Activated naive CD4-positive, alpha-beta T cell treated with anti-CD3 and anti-CD28 coated beads, Interleukin-2, amount 50 U/mL, for 72 hours (primary cell): ENCODE measurements around the gene LCN2. TPM values are rescaled to one million over a fixed set of nuclear protein-coding genes. Genes with fewer than 3 reads are reported as not detected.
"Not testable (repeated sequence)": the region's sequence is repeated elsewhere in the genome, so short reads cannot be mapped to it uniquely, and the experiment has no call there.

Experiments
- ATAC-seq, 2 donors: fragments of 150-1000 bp; cut with Tn5 transposase; 2 replicates each; pipeline ENCODE4 v1.10.0; 2021; ENCODE audit warnings: mild to moderate bottlenecking in 2 of 2, moderate library complexity in 2 of 2
- DNase-seq, 2 donors: peaks; one replicate each; pipeline ENCODE4 v3.0.0; 2021 to 2022; ENCODE audit warnings: low spot score in 2 of 2
- H3K27ac Mint-ChIP-seq, 2 donors: one replicate each; pipeline ENCODE4 v1.8.0; 2022; ENCODE audit warnings: mild to moderate bottlenecking in 2 of 2, mixed read lengths in 2 of 2
- H3K36me3 Mint-ChIP-seq, 2 donors: one replicate each; pipeline ENCODE4 v1.8.0; 2022; ENCODE audit warnings: mixed read lengths in 2 of 2
- H3K9me3 Mint-ChIP-seq, 2 donors: one replicate each; pipeline ENCODE4 v1.8.0; 2022; ENCODE audit warnings: mixed read lengths in 2 of 2
- total RNA-seq, 2 donors: library from RNA; stranded (reverse); gene quantifications; one replicate each; pipeline ENCODE4 v1.2.3, GENCODE V29; 2022

Gene LCN2
- total RNA-seq, 2 donors from 2014 or later, result not detected

GRCh38 chr9:128167209-128167608, 18.0 kb downstream of the LCN2 start:
- DNase-seq (no peak), ATAC-seq (no peak)
- no peaks in the 10 kb centered on the region for H3K9me3 Mint-ChIP-seq
- peaks cover 0 to 3% of the 10 kb centered on the region in 2 donors for H3K36me3 Mint-ChIP-seq
- no peak overlapping the region for H3K27ac Mint-ChIP-seq

DNA sequence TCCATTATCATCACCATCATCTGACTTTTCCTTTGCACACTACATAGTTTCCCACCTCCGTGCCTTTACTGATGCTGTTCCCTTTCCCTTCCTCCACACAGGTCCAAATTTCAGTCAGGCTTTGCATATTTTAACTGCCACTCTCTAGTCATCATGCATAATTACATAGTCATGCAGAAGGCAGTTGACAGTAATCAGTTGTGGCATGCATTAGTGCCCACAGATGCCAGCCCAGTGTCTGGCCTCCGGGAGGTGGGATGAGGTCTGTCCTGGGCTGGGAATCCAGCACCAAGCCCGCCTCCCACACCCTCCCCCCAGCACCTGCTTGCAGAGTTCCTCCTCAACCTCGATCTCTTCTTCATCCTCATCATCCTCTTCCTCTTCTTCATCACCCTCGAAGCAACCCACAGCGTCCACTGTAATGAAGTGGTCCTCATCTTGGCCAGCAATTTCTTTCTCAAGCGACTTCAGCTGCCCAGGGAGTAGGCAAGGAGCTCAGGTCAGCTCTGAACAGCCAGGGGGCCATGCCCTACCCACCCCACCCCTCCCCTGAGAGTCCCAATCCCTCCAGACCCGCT, 19.6 kb downstream of the LCN2 start:
- Mint-ChIP-seq H3K36me3 (no peaks in the 10 kb centered on the region), H3K9me3 (no peaks in the 10 kb centered on the region), H3K27ac (no peak overlapping the region)
- no peak for ATAC-seq
- no peak for DNase-seq

DNA sequence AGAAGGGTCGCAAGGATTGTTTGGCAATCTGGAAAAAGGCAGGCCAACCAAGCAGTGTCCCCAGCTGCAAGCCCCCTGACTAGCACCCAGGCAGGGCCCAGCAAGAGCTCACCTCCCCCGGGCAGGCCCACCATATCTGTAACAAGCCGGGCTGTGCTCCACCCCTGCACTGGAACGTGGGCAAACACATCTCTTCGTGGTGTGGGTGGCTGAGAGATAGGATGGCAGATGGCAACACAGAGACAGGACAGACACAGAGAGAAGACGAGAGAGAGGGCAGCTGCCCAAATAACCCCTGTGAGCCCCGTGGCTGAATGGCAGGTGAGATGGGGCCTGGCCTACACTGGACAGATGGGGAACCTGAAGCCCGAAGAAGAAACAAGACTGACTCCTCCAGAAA, 20.2 kb downstream of the LCN2 start:
- DNase-seq (no peak), ATAC-seq (no peak)
- H3K36me3 Mint-ChIP-seq, result no peaks in the 10 kb centered on the region
- H3K27ac Mint-ChIP-seq, result peak overlapping the region; percentile 18 to 82
- no peaks in the 10 kb centered on the region for H3K9me3 Mint-ChIP-seq

DNA sequence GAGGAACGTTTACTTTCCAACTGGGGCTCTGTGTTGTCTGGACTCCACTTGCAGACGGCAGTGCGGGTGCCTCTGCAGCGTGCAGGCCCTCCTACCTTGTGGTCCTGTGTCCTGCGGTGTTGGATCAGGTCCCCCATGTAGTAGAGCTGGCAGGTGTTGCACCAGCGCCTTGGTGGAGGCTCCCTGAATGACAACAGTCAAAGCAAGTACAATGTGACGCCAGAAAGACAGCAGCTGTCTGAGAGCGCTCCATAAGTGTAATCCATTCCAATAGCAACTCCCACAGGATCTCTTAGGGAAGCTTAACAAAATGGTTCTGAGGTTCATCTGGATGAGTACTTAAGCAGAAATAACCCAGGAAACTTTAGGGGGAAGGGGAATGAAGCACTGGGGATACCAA, 20.7 kb downstream of the LCN2 start:
- H3K9me3 Mint-ChIP-seq, result no peaks in the 10 kb centered on the region
- H3K27ac Mint-ChIP-seq, result peak overlapping the region in 1 of 2 donors; percentile 18
- no peak for DNase-seq
- no peaks in the 10 kb centered on the region for H3K36me3 Mint-ChIP-seq
- no peak for ATAC-seq

GRCh38 chr9:128174062-128174461, 24.8 kb downstream of the LCN2 start:
- Mint-ChIP-seq H3K27ac (no peak overlapping the region), H3K9me3 (no peaks in the 10 kb centered on the region), H3K36me3 (peaks cover 4 to 11% of the 10 kb centered on the region in 2 donors)
- ATAC-seq, result no peak
- DNase-seq, result no peak

GRCh38 chr9:128175102-128175563, 25.9 kb downstream of the LCN2 start:
- ATAC-seq (no peak), DNase-seq (no peak)
- H3K9me3 Mint-ChIP-seq, result no peaks in the 10 kb centered on the region
- peak overlapping the region in 1 of 2 donors; percentile 65 for H3K27ac Mint-ChIP-seq
- H3K36me3 Mint-ChIP-seq, result peaks cover 7 to 22% of the 10 kb centered on the region in 2 donors

- no peak for ATAC-seq
- Mint-ChIP-seq H3K36me3 (peaks cover 7 to 28% of the 10 kb centered on the region in 2 donors), H3K27ac (peak overlapping the region in 1 of 2 donors; percentile 65), H3K9me3 (no peaks in the 10 kb centered on the region)
- no peak for DNase-seq
Measured at GRCh38 chr9:128175726-128176125, 26.5 kb downstream of the LCN2 start.

DNA sequence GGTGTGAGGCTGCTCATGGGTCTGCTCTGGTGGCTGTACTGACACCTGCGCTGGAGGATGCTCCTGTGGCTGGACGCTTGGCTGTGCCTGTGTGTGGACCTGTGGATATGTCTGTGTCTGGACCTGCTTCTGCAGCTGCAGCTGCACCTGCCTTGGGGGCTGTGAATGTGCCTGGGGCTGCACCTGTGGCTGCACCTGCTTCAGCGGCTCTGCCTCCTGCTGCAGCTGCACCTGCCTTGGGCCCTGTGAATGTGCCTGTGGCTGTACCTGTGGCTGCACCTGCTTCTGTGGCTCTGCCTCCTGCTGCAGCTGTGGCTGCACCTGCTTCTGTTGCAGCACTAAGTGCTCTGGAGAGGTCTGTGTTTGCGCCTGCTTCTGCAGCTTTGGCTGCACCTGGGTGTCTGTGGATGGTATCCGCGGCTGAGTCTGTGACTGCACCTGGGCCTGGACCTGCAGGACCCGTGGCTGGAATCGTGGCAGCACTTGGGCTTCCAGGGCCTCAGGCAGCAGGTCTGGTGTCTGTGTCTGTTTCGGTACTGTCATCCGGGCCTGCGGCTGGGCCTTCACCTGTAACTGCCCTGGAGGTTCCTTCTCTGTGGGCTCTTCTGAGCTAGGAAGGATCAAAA, 29.7 kb downstream of the LCN2 start:
- DNase-seq (no peak), ATAC-seq (no peak)
- Mint-ChIP-seq H3K9me3 (no peaks in the 10 kb centered on the region), H3K36me3 (peaks cover 7 to 28% of the 10 kb centered on the region in 2 donors), H3K27ac (no peak overlapping the region)

DNA sequence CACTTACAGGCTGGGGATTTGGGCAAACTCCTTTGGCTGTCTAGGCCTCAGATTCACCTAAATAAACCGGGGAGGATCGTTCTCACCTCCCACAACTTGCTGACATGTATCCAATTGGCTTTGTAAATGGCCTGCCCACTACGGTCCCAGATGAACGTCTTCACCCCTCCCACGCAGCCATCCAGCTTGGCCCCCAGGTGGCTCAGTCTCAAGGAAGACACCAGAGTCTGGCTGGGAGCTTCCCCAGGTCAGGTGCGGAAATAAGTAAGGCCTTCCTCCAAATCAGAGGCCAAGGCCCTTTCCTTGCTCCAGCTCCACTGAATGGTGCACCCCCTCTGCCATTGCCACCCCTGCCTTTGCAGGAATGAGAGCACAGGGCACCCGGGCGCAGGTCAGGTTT, 30.7 kb downstream of the LCN2 start:
- DNase-seq, result no peak
- ATAC-seq, result no peak
- Mint-ChIP-seq H3K36me3 (peaks cover 7 to 28% of the 10 kb centered on the region in 2 donors), H3K9me3 (no peaks in the 10 kb centered on the region), H3K27ac (no peak overlapping the region)

DNA sequence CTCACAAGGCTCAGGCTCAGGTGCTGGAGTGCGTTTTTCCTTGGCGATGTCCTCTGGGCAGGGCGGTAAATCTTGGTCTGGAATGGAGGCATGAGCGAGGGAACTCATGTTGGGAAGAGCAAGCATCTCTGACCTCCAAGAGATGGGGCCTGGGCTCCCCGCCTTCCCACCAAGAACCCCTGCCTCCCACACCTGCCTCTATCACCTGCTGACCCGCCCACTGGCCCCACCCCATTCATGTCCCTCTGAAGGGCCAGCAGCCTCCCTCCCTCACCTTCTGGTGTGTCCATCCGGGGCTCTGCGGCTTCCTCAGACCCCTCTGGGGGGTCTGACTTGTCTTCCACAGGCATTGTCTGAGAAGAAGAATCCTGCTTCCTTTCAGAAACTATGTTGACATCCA, 31.2 kb downstream of the LCN2 start:
- H3K36me3 Mint-ChIP-seq, result peaks cover 7 to 28% of the 10 kb centered on the region in 2 donors
- no peak for ATAC-seq
- H3K27ac Mint-ChIP-seq, result no peak overlapping the region
- no peaks in the 10 kb centered on the region for H3K9me3 Mint-ChIP-seq
- DNase-seq, result no peak

DNA sequence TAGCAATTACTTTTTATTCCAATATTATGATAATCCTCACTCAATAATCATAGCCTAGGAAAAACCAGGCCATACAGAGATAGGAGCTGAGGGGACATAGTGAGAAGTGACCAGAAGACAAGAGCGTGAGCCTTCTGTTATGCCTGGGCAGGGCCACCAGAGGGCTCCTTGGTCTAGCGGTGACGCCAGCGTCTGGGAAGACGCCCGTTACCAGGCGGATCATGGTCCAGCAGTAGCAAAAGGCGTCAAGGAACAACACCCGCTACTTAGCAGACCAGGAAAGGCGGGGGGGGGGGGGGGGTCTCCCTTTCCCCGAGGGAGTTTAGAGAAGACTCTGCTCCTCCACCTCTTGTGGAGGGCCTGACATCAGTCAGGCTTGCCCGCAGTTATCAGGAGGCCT, 32.2 kb downstream of the LCN2 start:
- H3K36me3 Mint-ChIP-seq, result peaks cover 7 to 28% of the 10 kb centered on the region in 2 donors
- not testable (repeated sequence) for H3K9me3 Mint-ChIP-seq, ATAC-seq, H3K27ac Mint-ChIP-seq, DNase-seq

DNA sequence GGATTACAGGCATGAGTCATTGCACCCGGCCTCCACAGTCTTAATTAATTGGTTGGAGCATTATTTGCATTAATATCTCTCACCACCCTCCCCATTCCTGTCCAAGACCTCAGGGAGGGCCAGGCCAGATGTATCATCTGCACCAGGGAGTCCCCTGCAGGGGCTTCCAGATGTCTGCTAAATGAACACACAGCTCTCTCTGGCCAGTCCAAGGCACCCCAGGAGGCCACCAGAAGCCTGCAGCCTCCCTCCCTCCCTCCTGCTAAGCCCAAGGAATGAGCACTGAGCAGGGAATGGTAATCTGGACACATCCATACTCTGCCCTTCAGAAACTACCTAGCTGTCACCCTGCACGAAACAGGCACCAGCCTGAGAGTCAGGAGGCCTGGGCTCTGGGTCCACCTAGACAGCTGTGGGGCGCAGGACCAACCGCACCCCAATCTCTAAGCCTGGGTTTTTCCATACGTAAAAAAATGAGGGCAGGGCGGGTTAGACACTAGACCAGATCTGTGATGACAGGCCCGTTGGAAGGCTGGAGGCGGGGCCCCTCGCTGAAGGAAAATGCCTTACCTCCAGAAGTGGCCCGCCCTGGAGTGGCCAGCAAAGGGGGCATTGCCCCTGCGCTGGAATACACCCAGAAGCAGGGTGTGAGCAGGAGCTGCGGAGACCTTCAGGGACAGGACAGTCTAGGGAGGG, 33.8 kb downstream of the LCN2 start:
- no peaks in the 10 kb centered on the region for H3K9me3 Mint-ChIP-seq
- peak overlapping the region in 1 of 2 donors; percentile 84 for H3K27ac Mint-ChIP-seq
- no peak for ATAC-seq
- peaks cover 7 to 27% of the 10 kb centered on the region in 2 donors for H3K36me3 Mint-ChIP-seq
- DNase-seq, result no peak

DNA sequence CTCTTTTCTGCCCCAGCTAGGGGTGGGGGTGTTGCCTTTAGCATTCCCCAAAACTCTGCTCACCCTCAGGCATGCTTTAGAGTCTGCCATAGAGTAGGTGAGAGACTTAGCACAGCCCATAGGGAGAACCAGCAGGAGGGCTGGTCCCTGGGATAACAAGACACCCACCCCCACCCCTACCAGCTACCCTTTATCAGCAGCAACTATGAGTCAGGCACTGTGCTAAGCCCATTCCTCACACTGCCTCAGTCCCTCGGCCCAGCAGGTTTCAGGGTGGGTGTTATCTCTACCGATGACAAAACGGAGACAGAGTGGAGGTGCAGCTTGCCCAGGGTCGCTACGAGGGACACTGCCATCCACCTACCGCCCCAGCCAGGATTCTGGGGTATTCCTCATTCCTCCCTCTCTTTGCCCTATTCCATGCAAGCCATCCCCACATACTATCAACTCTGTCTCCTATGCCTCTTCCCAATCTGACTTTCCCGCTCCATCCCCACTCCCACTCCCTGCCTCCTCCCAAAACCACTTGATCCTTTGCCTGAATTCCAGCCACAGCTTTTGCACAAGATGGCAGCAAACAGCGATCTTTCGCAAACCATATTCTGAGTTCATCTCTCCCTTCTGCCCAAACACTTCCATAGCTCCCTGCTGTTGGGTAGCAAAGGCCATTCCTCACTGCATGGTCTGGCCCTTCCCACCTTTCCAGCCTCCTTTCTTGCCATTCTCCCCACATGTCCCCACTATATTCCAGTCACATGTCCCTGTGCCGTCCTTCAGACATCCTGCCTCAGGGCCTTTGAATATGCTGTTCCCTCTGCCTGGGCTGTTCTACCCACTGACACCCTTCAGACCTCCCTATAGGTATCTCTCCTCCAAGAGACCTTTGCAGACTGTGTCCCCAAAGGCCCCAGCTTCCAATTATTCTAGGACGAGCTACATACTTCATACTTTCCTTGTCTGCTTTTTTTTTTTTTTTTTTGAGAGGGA, 37.0 kb downstream of the LCN2 start:
- Mint-ChIP-seq H3K27ac (no peak overlapping the region), H3K9me3 (no peaks in the 10 kb centered on the region), H3K36me3 (peaks cover 5 to 8% of the 10 kb centered on the region in 2 donors)
- ATAC-seq (no peak), DNase-seq (no peak)

DNA sequence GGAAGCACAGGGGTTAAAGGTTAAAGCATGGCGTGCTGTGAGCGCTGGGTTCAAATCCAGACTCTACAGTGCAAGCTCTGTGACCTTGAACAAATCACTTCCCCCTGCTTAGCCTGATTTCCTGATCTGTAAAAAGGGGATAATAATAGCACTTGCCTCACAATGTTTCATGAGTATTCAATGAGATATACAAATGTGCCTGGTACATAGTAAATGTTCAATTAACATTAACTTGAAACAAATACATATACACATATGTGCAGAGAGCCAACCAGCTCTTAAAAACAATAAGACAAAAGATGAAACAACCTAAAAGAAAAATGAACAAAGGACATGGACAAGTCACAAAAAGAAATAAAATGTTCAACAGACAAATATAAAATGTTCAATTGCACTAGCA, 38.1 kb downstream of the LCN2 start:
- Mint-ChIP-seq H3K9me3 (no peaks in the 10 kb centered on the region), H3K27ac (no peak overlapping the region), H3K36me3 (peaks cover 5 to 8% of the 10 kb centered on the region in 2 donors)
- no peak for DNase-seq
- no peak for ATAC-seq

GRCh38 chr9:128188209-128188608, 39.0 kb downstream of the LCN2 start:
- DNase-seq, result no peak
- H3K9me3 Mint-ChIP-seq, result no peaks in the 10 kb centered on the region
- H3K27ac Mint-ChIP-seq, result no peak overlapping the region
- no peak for ATAC-seq
- peaks cover 5 to 8% of the 10 kb centered on the region in 2 donors for H3K36me3 Mint-ChIP-seq

- peaks cover 5 to 8% of the 10 kb centered on the region in 2 donors for H3K36me3 Mint-ChIP-seq
- ATAC-seq, result no peak
Measured at GRCh38 chr9:128190013-128190412, 40.8 kb downstream of the LCN2 start.

More at GRCh38 chr9:128190013-128190412, 40.8 kb downstream of the LCN2 start:
- Mint-ChIP-seq H3K9me3 (no peaks in the 10 kb centered on the region), H3K27ac (peak overlapping the region; percentile 52 to 95)
- DNase-seq, result no peak
